Measurements from ENCODE around the gene SNPH. TPM values are rescaled to one million over a fixed set of nuclear protein-coding genes. Genes with fewer than 3 reads are reported as not detected.

SNPH gene
- total RNA-seq, 4 donors from 2014 or later = 0.89 to 3.8 (median 2.5) TPM

DNA sequence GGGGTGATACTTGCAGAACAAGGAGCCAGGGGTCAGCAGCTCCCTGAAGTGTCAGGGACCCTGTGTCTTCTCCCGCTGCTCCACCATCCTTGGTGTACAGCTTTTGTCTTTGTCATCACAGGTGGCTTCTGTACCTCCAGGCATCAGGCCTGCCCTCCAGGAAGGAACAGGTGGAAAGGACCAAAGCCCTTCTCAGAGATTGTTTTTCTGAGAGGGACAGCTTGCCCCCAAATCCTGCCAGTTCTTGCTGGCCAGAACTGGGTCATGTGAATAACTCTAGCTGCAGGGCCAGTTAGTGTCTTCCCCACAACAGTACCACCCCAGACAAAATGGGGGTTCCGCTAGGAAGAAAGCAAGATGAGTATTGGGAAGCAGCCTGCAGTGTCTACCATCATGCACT lies 31.4 kb downstream of the SNPH start:
- no peaks in the 10 kb centered on the region for H3K36me3 ChIP-seq
- WGBS = 100% methylated on average over 2 of the region's 2 CpGs

GRCh38 chr20:1298166-1298565 lies 32.1 kb downstream of the SNPH start:
- Histone ChIP-seq H3K27me3 (no peaks in the 10 kb centered on the region), H3K4me3 (no peak overlapping the region), H3K9me3 (no peaks in the 10 kb centered on the region), H3K4me1 (no peaks in the 10 kb centered on the region), H3K36me3 (no peaks in the 10 kb centered on the region), H3K27ac (no peak overlapping the region)
- 89% methylated on average over 5 of the region's 5 CpGs for WGBS
- DNase-seq (ENCODE audit: low spot score in 2 of 2) = no peak
- TF ChIP-seq EP300 (IDR thresholded peaks at IDR 0.05) (no peak), POLR2A (IDR thresholded peaks at IDR 0.05) (no peak), CTCF (IDR thresholded peaks at IDR 0.05) (no peak), POLR2AphosphoS5 (IDR thresholded peaks at IDR 0.05) (no peak)

More for the DNA sequence above, 31.4 kb downstream of the SNPH start:
- no peak for DNase-seq (ENCODE audit: low spot score in 2 of 2)
- H3K27ac ChIP-seq = no peak overlapping the region
- H3K9me3 ChIP-seq = no peaks in the 10 kb centered on the region
- TF ChIP-seq POLR2A (IDR thresholded peaks at IDR 0.05) (no peak), CTCF (IDR thresholded peaks at IDR 0.05) (no peak), POLR2AphosphoS5 (IDR thresholded peaks at IDR 0.05) (no peak), EP300 (IDR thresholded peaks at IDR 0.05) (no peak)
- no peaks in the 10 kb centered on the region for H3K27me3 ChIP-seq
- H3K4me3 ChIP-seq = no peak overlapping the region
- no peaks in the 10 kb centered on the region for H3K4me1 ChIP-seq

GRCh38 chr20:1298888-1299511 lies 32.9 kb downstream of the SNPH start:
- Histone ChIP-seq H3K36me3 (no peaks in the 10 kb centered on the region), H3K4me3 (no peak overlapping the region), H3K4me1 (no peaks in the 10 kb centered on the region), H3K27me3 (no peaks in the 10 kb centered on the region), H3K27ac (no peak overlapping the region), H3K9me3 (no peaks in the 10 kb centered on the region)
- no peak for DNase-seq (ENCODE audit: low spot score in 2 of 2)
- TF ChIP-seq CTCF (IDR thresholded peaks at IDR 0.05) (no peak), POLR2A (IDR thresholded peaks at IDR 0.05) (no peak), EP300 (IDR thresholded peaks at IDR 0.05) (no peak), POLR2AphosphoS5 (IDR thresholded peaks at IDR 0.05) (no peak)
- 91% methylated on average over 10 of the region's 10 CpGs for WGBS

DNA sequence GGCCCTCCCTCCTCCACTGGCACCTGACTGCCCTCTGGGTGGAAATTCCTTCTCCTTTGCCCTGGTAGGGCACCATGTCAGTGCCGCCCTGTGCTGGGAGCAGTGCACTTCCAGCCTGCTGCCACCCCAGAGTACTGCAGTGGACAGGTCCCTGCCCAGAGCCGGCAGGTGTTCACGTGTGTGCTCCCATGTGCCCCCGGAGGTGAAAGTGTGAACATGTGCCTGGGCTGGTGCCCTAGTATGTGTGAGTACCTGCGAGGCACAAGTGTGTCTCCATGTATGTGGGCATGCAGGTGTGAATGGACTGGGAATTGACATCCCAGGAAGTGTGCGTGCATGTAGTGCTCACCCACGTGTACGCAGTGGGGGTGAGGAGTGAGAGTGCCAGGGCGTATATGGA lies 33.4 kb downstream of the SNPH start:
- WGBS = 77% methylated on average over 8 of the region's 9 CpGs
- TF ChIP-seq POLR2AphosphoS5 (IDR thresholded peaks at IDR 0.05) = no peak
- no peak for TF ChIP-seq EP300 (IDR thresholded peaks at IDR 0.05)
- no peak for TF ChIP-seq CTCF (IDR thresholded peaks at IDR 0.05)
- Histone ChIP-seq H3K27me3 (no peaks in the 10 kb centered on the region), H3K4me1 (no peaks in the 10 kb centered on the region), H3K4me3 (no peak overlapping the region), H3K36me3 (no peaks in the 10 kb centered on the region), H3K9me3 (no peaks in the 10 kb centered on the region), H3K27ac (no peak overlapping the region)
- no peak for DNase-seq (ENCODE audit: low spot score in 2 of 2)

GRCh38 chr20:1300083-1300840 lies 34.2 kb downstream of the SNPH start:
- Histone ChIP-seq H3K9me3 (no peaks in the 10 kb centered on the region), H3K4me1 (no peaks in the 10 kb centered on the region), H3K27me3 (no peaks in the 10 kb centered on the region), H3K4me3 (no peak overlapping the region), H3K27ac (no peak overlapping the region), H3K36me3 (peaks cover 4% of the 10 kb centered on the region)
- TF ChIP-seq POLR2AphosphoS5 (IDR thresholded peaks at IDR 0.05) (no peak), POLR2A (IDR thresholded peaks at IDR 0.05) (no peak), CTCF (IDR thresholded peaks at IDR 0.05) (no peak), EP300 (IDR thresholded peaks at IDR 0.05) (no peak)
- no peak for DNase-seq (ENCODE audit: low spot score in 2 of 2)
- 80% methylated on average over 1 of the region's 18 CpGs for WGBS
